BJ (cell line): Measurements from ENCODE around the gene TAMALIN. TPM values are rescaled to one million over a fixed set of nuclear protein-coding genes. Genes with fewer than 3 reads are reported as not detected.

Experiments
- CTCF ChIA-PET: fragments of 350-600 bp; formaldehyde crosslinking; extraction: SDS; loops from one replicate; lab custom pipeline; 2021; ENCODE audit warnings: antibody characterized with exemption, inconsistent platforms; lab: Yijun Ruan, JAX
- POLR2A ChIA-PET: fragments of 300-600 bp; sonication (Branson Sonifier 250); formaldehyde crosslinking; extraction: SDS; loops from one replicate; lab custom pipeline; 2021; ENCODE audit warnings: antibody characterized with exemption; lab: Charles Lee
- DNase-seq: peaks from one replicate; pipeline ENCODE4 v3.0.0-alpha.2; 2011; ENCODE audit warnings: low read depth
- H3K27me3 ChIP-seq: 2 replicates; pipeline ENCODE4 v1.6.0; 2011; ENCODE audit warnings: low read length; ENCODE audit not compliant: control insufficient read depth, insufficient read depth
- H3K36me3 ChIP-seq: 2 replicates; pipeline ENCODE4 v1.5.1; 2011; ENCODE audit warnings: low read length; ENCODE audit not compliant: control insufficient read depth, insufficient read depth
- H3K4me3 ChIP-seq: 2 replicates; pipeline ENCODE4 v1.5.1; 2011; ENCODE audit warnings: low read depth, mild to moderate bottlenecking, control low read depth, low read length
- CTCF ChIP-seq: IDR thresholded peaks from 2 replicates; pipeline ENCODE4 v1.5.1; 2011; ENCODE audit warnings: low read depth, mild to moderate bottlenecking, control low read depth, inconsistent platforms, low read length, moderate library complexity; ENCODE audit not compliant: insufficient read depth
- polyA plus RNA-seq: library from polyadenylated mRNA; depleted of rRNA; stranded (reverse); fragments of >200 nt; gene quantifications from 2 replicates; pipeline ENCODE4 v1.2.3, GENCODE V29; 2011

TAMALIN gene
- polyA plus RNA-seq, 1 experiment = 1.3 TPM

- ChIA-PET POLR2A (no interaction called here), CTCF (interaction anchor here (0.6 to 24.9 kb wide), 13 partner anchors 8 to 207 kb away, joined by 3 to 974 read pairs (median 53); partner anchors contain the start of genes ATG101, NR4A1, SMIM41 and TAMALIN)
- H3K36me3 ChIP-seq = no peaks in the 10 kb centered on the region
- no peaks in the 10 kb centered on the region for H3K27me3 ChIP-seq
- DNase-seq = no peak
- H3K4me3 ChIP-seq = no peak overlapping the region
- no peak for TF ChIP-seq CTCF
Measured at GRCh38 chr12:52027085-52027843, 20.5 kb downstream of the TAMALIN start.

GRCh38 chr12:52029685-52030084 lies 22.9 kb downstream of the TAMALIN start:
- no peak for TF ChIP-seq CTCF
- Histone ChIP-seq H3K4me3 (no peak overlapping the region), H3K36me3 (no peaks in the 10 kb centered on the region), H3K27me3 (no peaks in the 10 kb centered on the region)
- ChIA-PET CTCF (interaction anchor here (0.7 to 24.9 kb wide), 11 partner anchors 6 to 92 kb away, joined by 3 to 974 read pairs (median 6); partner anchors contain the start of genes ATG101, NR4A1, SMIM41 and TAMALIN), POLR2A (no interaction called here)
- DNase-seq = no peak

- POLR2A ChIA-PET = interaction anchor here (1.1 to 1.2 kb wide), 2 partner anchors 19 to 49 kb away, joined by 5 to 20 read pairs; partner anchors contain the start of gene NR4A1
- no peak for DNase-seq
- no peak for TF ChIP-seq CTCF
- no peaks in the 10 kb centered on the region for H3K27me3 ChIP-seq
- peak overlapping the region; percentile 25; the same call in 1 of the 2 replicates for H3K4me3 ChIP-seq
- H3K36me3 ChIP-seq = no peaks in the 10 kb centered on the region
- CTCF ChIA-PET = interaction anchor here (0.6 to 24.9 kb wide), 12 partner anchors 8 to 95 kb away, joined by 3 to 974 read pairs (median 4); partner anchors contain the start of genes ATG101 and SMIM41
Measured at GRCh38 chr12:52032446-52032803, 25.7 kb downstream of the TAMALIN start.

- POLR2A ChIA-PET = interaction anchor here (0.5 to 1.2 kb wide), 3 partner anchors 13 to 49 kb away, joined by 3 to 20 read pairs (median 5); partner anchors contain the start of gene NR4A1
- TF ChIP-seq CTCF = no peak
- CTCF ChIA-PET = interaction anchor here (0.7 to 24.9 kb wide), 12 partner anchors 8 to 95 kb away, joined by 3 to 974 read pairs (median 4); partner anchors contain the start of genes ATG101 and SMIM41
- H3K36me3 ChIP-seq = no peaks in the 10 kb centered on the region
- peak; percentile 86 for DNase-seq
- H3K4me3 ChIP-seq = peak overlapping the region; percentile 31
- no peaks in the 10 kb centered on the region for H3K27me3 ChIP-seq
Measured at GRCh38 chr12:52032804-52033445, 26.2 kb downstream of the TAMALIN start.
